Right lobe of liver (tissue), 4 donors: ENCODE results near the gene CNTN2.

ENCODE experiments used
- POLR2A ChIP-seq: fragments of 450-650 bp; IDR thresholded peaks from one replicate; pipeline ENCODE4 v1.6.1; 2017; ENCODE audit warnings: antibody characterized with exemption, mild to moderate bottlenecking
- TF ChIP-seq, protein P1 (sequence below), 4 donors: fragments of 200-600 bp in 3 of 4; fragments of 450-650 bp in 1 of 4; IDR thresholded peaks; one replicate each; pipeline versions ENCODE4 v1.5.1 to v1.8.0; 2016 to 2022; ENCODE audit warnings: antibody characterized with exemption in 4 of 4, mild to moderate bottlenecking in 2 of 4
- donor health status: DM: no; HTN: no; CAD: no.
- donor health status: DM: no; HTN: no; CAD: no.
- donor health status: DM: no; HTN: yes; CAD: no.

DNA sequence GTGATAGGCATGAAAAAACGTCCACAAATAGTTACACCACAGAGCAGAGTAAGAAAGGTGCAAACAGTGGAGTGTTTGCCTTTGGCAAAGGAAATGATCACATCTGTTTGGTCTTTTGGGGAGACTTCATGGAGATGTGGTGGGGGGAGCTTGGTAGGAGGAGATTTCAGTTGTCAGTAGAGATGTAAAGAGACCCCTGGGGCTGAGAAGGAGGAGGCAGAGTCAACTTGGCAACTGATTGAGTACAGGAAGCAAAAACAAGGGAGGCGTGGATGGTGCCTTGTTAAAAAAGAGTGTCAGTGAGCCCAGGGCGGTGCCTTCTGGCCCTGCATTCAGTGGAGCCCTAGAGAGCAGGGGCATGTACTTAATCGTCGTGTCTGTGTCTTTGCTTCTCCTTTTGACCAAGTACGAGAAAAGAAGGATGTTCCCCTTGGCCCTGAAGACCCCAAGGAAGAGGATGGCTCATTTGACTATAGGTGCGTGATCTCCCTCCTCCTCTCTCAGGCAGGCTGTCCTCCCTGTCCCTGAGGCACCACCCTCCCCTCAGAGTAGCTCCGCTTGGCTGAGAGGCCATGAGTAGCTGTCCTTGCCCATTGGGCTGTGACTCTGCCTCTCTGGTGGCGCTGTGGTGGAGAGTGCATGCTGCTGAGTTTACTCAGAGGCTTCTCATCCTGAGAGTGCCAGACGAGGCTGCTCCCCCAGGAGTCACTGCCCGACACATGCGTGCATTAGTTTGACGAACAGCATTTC is 30.4 kb upstream of the CNTN2 start:
- TF ChIP-seq, protein P1, sequence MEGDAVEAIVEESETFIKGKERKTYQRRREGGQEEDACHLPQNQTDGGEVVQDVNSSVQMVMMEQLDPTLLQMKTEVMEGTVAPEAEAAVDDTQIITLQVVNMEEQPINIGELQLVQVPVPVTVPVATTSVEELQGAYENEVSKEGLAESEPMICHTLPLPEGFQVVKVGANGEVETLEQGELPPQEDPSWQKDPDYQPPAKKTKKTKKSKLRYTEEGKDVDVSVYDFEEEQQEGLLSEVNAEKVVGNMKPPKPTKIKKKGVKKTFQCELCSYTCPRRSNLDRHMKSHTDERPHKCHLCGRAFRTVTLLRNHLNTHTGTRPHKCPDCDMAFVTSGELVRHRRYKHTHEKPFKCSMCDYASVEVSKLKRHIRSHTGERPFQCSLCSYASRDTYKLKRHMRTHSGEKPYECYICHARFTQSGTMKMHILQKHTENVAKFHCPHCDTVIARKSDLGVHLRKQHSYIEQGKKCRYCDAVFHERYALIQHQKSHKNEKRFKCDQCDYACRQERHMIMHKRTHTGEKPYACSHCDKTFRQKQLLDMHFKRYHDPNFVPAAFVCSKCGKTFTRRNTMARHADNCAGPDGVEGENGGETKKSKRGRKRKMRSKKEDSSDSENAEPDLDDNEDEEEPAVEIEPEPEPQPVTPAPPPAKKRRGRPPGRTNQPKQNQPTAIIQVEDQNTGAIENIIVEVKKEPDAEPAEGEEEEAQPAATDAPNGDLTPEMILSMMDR (IDR thresholded peaks at IDR 0.05), result no peak
- TF ChIP-seq POLR2A, result no peak
